Vagina (tissue), 2 donors: Measurements from ENCODE around the gene WDR76. TPM values are rescaled to one million over a fixed set of nuclear protein-coding genes. Genes with fewer than 3 reads are reported as not detected.

Experiments used
- DNase-seq, 2 donors: peaks; one replicate each; pipeline ENCODE4 v3.0.0-alpha.2; 2017; ENCODE audit errors: extremely low spot score in 2 of 2
- H3K27ac ChIP-seq: fragments of 200-600 bp; sonication (generic); one replicate; pipeline ENCODE4 v1.5.1; 2019
- H3K27me3 ChIP-seq: fragments of 200-600 bp; sonication (generic); one replicate; pipeline ENCODE4 v1.5.1; 2019
- H3K36me3 ChIP-seq, 2 donors: fragments of 200-600 bp; sonication (generic); one replicate each; pipeline ENCODE4 v1.5.1; 2017 to 2019
- H3K4me1 ChIP-seq: fragments of 200-600 bp; sonication (generic); one replicate; pipeline ENCODE4 v1.5.1; 2019
- H3K4me3 ChIP-seq, 2 donors: fragments of 200-600 bp; sonication (generic); 1 replicate in 1 of 2; 2 replicates in 1 of 2; pipeline ENCODE4 v1.5.1; 2016 to 2019
- H3K9me3 ChIP-seq: fragments of 200-600 bp; sonication (generic); one replicate; pipeline ENCODE4 v1.5.1; 2019
- POLR2A ChIP-seq, 2 donors: fragments of 450-650 bp; IDR thresholded peaks; one replicate each; pipeline ENCODE4 v1.6.1; 2017; ENCODE audit warnings: antibody characterized with exemption in 2 of 2, mild to moderate bottlenecking in 2 of 2, moderate library complexity in 2 of 2
- POLR2AphosphoS5 ChIP-seq, 2 donors: sonication (generic); formaldehyde crosslinking; IDR thresholded peaks; one replicate each; pipeline ENCODE4 v1.9.0; 2017; ENCODE audit warnings: antibody characterized with exemption in 2 of 2, mild to moderate bottlenecking in 2 of 2, low read depth in 1 of 2; ENCODE audit not compliant: insufficient read depth in 1 of 2
- intact Hi-C: fragments of 100-400 bp; cut with DNase I; formaldehyde crosslinking; loops from one replicate; pipeline ENCODE4 v1.15.1; 2023
- microRNA counts, 2 donors: library from miRNA; unstranded; fragments of <30 nt; microRNA quantifications; one replicate each; lab custom pipeline; 2016 to 2017
- microRNA-seq: library from miRNA; unstranded; fragments of <30 nt; microRNA quantifications from one replicate; pipeline ENCODE4, GENCODE V29; 2017; ENCODE audit warnings: borderline number of aligned reads, borderline replicate concordance
- small RNA-seq: library from RNA; depleted of rRNA; stranded (forward); fragments of <200 nt; gene quantifications from one replicate; pipeline ENCODE3, GENCODE V24; 2016
- total RNA-seq: library from RNA; depleted of rRNA; stranded (reverse); fragments of >200 nt; gene quantifications from one replicate; pipeline ENCODE4 v1.2.3, GENCODE V29; 2016
- TF ChIP-seq, protein P1 (sequence below), 3 experiments: fragments of 450-650 bp in 2 of 3; fragments of 200-600 bp in 1 of 3; sonication (generic) in 1 of 3; IDR thresholded peaks; one replicate each; pipeline ENCODE4 v1.5.1; 2017 to 2019; ENCODE audit warnings: antibody characterized with exemption in 3 of 3, mild to moderate bottlenecking in 2 of 3, moderate library complexity in 2 of 3

The WDR76 gene
- total RNA-seq, 1 donor from 2014 or later, result 3.4 TPM

DNA sequence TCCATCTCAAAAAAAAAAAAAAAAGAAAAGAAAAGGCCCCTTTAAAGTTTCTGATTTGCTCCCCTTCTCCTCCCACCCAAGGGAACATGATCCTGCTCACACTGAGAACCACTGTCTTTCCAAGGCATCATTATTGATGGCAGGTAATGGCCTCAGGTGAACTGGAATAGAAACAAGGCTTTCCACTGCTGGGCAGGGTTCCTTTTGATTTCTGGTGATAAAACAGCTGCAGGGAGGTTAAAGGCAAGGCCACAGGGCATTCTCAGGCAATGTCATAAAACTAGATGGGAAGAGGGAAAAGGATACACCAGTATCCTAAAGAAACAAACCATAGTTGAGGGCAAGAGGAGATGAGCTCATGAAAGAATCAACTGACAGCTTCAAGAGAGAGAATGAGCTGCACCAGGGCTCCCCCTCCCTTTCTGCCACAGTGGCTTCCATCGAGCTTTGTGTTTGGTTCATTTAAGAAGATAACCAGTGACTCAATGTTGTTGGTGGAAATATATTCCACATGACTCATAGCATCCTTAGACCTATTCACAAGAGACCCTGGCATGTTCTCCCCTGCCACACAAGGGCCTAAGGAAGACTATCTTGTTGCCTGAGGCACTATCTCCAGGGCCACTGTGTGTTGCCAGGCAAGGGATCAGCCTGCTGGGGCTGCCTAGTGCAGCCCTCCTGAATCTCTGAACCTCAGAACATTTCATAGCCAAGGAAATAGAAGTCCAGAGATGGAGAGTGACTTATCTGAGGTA is 86.4 kb downstream of the WDR76 start:
- no peak for DNase-seq
- H3K27ac ChIP-seq, result peak overlapping the region; percentile 58
- TF ChIP-seq POLR2A (IDR thresholded peaks at IDR 0.05), result no peak
- no peaks in the 10 kb centered on the region for H3K36me3 ChIP-seq
- H3K4me3 ChIP-seq, result no peak overlapping the region
- H3K4me1 ChIP-seq, result peaks cover 10% of the 10 kb centered on the region
- intact Hi-C loops, result no loop called here
- H3K27me3 ChIP-seq, result no peaks in the 10 kb centered on the region
- no peaks in the 10 kb centered on the region for H3K9me3 ChIP-seq

- DNase-seq, result no peak
- Histone ChIP-seq H3K27me3 (no peaks in the 10 kb centered on the region), H3K27ac (peak overlapping the region; percentile 58), H3K9me3 (no peaks in the 10 kb centered on the region), H3K4me3 (no peak overlapping the region), H3K4me1 (peaks cover 10% of the 10 kb centered on the region), H3K36me3 (no peaks in the 10 kb centered on the region)
- intact Hi-C loops, result no loop called here
- TF ChIP-seq POLR2AphosphoS5 (IDR thresholded peaks at IDR 0.05; ENCODE audit: insufficient read depth in 1 of 2, low read depth in 1 of 2) (no peak), POLR2A (IDR thresholded peaks at IDR 0.05) (no peak)
- TF ChIP-seq, protein P1, sequence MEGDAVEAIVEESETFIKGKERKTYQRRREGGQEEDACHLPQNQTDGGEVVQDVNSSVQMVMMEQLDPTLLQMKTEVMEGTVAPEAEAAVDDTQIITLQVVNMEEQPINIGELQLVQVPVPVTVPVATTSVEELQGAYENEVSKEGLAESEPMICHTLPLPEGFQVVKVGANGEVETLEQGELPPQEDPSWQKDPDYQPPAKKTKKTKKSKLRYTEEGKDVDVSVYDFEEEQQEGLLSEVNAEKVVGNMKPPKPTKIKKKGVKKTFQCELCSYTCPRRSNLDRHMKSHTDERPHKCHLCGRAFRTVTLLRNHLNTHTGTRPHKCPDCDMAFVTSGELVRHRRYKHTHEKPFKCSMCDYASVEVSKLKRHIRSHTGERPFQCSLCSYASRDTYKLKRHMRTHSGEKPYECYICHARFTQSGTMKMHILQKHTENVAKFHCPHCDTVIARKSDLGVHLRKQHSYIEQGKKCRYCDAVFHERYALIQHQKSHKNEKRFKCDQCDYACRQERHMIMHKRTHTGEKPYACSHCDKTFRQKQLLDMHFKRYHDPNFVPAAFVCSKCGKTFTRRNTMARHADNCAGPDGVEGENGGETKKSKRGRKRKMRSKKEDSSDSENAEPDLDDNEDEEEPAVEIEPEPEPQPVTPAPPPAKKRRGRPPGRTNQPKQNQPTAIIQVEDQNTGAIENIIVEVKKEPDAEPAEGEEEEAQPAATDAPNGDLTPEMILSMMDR (IDR thresholded peaks at IDR 0.05), result no peak
Measured at GRCh38 chr15:43913941-43914340, 87.1 kb downstream of the WDR76 start.

DNA sequence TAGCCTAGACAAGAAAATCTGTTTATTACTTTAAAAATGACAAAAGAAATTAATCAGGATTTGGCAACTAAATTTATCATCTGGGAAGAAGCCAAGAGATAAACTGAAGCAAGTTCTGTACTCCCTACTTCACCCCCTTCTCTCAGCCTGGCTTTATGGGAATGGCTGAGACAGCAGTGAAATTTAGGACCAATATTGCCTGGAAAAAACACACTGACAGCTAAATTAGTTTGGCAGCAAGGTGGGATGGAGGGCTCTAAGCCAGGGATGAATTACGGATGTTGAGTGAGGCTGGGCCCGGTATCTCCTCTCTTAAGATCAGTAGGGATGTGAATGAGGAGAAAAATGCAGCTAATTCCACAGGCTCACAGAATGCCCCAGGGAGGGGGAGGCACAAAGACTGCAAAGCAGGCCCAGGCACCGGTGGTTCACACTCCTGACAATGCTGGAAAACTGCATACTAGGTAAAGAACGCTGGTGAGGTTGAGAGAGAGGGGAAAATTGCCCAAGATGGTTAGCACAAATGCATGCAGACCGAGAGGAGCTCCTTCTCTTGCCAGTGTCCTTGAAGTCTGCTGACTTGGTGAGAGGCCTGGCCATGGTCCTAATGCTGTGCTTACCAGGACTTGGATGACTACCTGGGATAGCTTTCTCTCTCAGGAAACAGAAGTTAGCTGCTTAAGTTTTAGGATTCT is 89.0 kb downstream of the WDR76 start:
- no peaks in the 10 kb centered on the region for H3K27me3 ChIP-seq
- H3K36me3 ChIP-seq, result no peaks in the 10 kb centered on the region
- no peak for DNase-seq
- intact Hi-C loops, result no loop called here
- TF ChIP-seq POLR2AphosphoS5 (IDR thresholded peaks at IDR 0.05; ENCODE audit: insufficient read depth in 1 of 2, low read depth in 1 of 2), result no peak
- H3K4me3 ChIP-seq, result no peak overlapping the region
- H3K27ac ChIP-seq, result no peak overlapping the region
- H3K9me3 ChIP-seq, result no peaks in the 10 kb centered on the region
- H3K4me1 ChIP-seq, result peaks cover 23% of the 10 kb centered on the region

DNA sequence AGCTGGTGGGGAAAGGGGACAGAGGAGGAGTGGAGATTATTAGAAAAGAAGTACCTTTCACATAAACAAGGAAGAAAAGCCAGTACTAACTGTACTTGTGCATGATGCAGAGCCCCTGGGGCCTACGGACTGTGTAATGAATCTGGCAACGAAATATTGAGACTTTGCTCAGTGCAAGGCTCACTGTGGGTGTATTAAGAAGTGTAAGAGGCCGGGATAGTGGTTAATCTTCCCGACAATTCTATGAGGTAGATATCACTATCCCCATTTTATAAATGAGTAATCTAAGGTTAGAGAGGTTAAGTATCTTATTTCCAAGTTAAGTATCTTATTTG is 89.5 kb downstream of the WDR76 start:
- Histone ChIP-seq H3K27ac (no peak overlapping the region), H3K27me3 (no peaks in the 10 kb centered on the region), H3K4me3 (no peak overlapping the region), H3K9me3 (no peaks in the 10 kb centered on the region), H3K36me3 (no peaks in the 10 kb centered on the region), H3K4me1 (peaks cover 23% of the 10 kb centered on the region)
- no peak for DNase-seq
- TF ChIP-seq POLR2AphosphoS5 (IDR thresholded peaks at IDR 0.05; ENCODE audit: insufficient read depth in 1 of 2, low read depth in 1 of 2) (no peak), POLR2A (IDR thresholded peaks at IDR 0.05) (no peak)
- TF ChIP-seq, protein P1 (IDR thresholded peaks at IDR 0.05), result no peak
- intact Hi-C loops, result no loop called here

MicroRNAs within 50 kb of the gene (microRNA counts, 767-probe panel; counts per million panel counts)
- microRNA hsa-miR-1282 (lab: Ali Mortazavi, UCI), result 238 to 261 counts per million in 2 donors

Small RNA genes within 50 kb of the gene (microRNA-seq; reads per million reads assigned to microRNA genes)
- not detected for gene MIR1282

Small RNA genes within 50 kb of the gene (small RNA-seq; reads per million reads assigned to genes)
- gene MIR1282, result not detected
- gene RF00019, result not detected

Other genes starting within 250 kb of the WDR76 start
- 46.4 TPM for gene PPIP5K1, start 236.8 kb upstream of the WDR76 start, total RNA-seq
- gene CKMT1B, start 233.0 kb upstream of the WDR76 start, total RNA-seq, result 29.7 TPM
- 0.74 TPM for gene STRC, start 208.2 kb upstream of the WDR76 start, total RNA-seq
- 9.1 TPM for gene CATSPER2, start 178.2 kb upstream of the WDR76 start, total RNA-seq
- 37.6 TPM for gene CKMT1A, start 133.1 kb upstream of the WDR76 start, total RNA-seq
- 93.8 TPM for gene PDIA3, start 80.6 kb upstream of the WDR76 start, total RNA-seq
- gene ELL3, start 50.0 kb upstream of the WDR76 start, total RNA-seq, result 15.0 TPM
- gene SERF2, start 34.7 kb upstream of the WDR76 start, total RNA-seq, result 564 TPM
- not detected for gene SERINC4, start 26.8 kb upstream of the WDR76 start, total RNA-seq
- gene HYPK, start 26.4 kb upstream of the WDR76 start, total RNA-seq, result 44.9 TPM
- 13.5 TPM for gene MFAP1, start 2.3 kb upstream of the WDR76 start, total RNA-seq